GM21619 (cell line): ENCODE results near the gene PPIF.

Experiments used
- ATAC-seq: cut with Tn5 transposase; IDR thresholded peaks from one replicate; pipeline ENCODE4 v1.9.1; 2021; ENCODE audit not compliant: unreplicated experiment

The PPIF gene

DNA sequence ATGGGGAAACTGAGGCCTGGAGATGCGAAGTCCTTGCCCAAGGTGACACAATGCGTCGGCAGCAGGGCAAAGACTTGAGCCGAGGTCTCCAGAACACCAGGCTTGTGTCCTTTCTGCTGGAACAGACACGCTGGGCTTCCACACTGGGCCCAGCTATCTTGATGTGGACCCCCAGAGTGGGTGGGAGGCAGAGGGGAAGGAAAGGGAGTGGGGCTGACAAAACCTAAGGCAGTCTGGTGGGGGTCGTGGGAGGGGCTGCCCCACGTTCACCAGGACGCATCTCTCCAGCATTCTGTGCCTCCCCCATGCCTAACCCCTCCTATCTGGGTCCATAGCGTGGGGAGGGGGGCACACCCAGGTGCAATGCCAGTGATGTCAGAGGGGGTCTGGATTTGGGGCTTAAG lies 38.1 kb downstream of the PPIF start:
- ATAC-seq, result no peak

DNA sequence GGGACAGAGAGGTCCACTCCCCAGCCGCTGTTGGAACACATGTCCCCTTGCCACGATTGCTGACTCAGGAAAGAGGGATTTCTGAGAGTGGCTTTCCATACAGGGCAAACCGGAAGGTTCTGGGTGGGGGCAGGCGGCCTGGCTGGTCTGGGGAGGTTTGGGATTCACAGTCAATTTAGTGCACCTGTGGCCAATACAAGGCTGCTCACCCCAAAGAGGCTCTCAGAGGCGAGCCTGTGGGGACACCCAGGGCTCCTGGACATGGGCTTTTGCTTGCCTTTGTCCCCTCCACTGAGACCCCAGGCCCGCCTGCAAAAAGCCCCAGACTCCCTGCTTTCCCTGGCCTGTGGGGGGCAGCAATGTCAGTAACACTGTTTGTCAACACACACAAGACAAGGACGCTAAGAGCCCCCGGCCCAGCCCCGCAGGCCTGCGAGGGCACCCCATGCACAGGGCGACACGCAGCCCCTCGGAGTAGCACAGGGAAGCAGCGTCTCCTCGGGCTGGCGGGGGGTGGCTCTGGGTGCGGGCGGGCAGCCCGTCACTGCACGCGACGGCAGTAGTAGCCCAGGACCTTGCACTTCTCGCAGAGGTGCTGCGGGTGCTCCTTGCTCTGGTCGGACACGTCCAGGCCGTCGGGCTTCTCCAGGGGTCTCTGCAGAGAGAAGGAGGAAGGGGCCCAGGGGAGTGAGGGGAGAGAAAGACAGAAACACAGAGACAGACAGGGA lies 38.7 kb downstream of the PPIF start:
- no peak for ATAC-seq

DNA sequence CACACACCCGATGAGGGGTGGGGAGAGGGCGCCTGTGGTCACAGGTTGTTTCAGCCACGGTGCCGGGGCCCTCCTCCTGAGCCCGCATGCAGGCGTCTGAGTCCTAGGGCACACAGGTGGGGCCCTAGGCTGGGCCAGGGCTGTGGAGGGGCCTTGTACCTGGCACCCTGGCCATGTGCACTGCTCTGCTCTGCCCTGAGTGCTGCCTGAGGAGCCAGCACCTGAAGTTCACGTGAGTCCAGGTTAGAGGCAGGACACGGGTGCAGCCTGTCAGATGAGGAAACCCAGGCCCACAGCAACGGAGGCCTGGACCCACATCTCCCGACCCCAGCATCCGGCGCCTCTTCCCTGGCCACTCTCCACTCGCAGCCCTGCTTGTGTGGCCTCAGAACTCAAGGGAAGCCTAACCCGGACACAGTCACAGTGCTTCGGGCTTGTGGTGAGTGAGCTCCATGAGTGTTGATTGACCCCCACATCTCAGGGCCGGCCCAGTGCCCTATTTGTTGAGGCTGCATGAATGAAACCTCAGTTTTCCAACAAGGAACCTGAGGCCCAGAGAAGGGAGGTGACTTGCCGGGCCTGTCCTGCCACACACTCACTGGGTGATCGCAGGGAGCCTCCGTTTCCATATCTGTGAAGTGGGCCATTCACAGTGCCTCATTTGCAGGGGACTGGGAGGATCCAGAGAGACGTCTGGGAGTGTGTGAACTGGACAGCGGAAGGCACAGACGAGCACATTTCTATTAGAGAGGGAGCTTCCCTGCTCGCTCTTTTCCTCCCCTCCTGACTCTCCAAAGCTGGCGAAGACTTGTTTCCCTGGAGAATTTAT lies 39.6 kb downstream of the PPIF start:
- ATAC-seq, result no peak

DNA sequence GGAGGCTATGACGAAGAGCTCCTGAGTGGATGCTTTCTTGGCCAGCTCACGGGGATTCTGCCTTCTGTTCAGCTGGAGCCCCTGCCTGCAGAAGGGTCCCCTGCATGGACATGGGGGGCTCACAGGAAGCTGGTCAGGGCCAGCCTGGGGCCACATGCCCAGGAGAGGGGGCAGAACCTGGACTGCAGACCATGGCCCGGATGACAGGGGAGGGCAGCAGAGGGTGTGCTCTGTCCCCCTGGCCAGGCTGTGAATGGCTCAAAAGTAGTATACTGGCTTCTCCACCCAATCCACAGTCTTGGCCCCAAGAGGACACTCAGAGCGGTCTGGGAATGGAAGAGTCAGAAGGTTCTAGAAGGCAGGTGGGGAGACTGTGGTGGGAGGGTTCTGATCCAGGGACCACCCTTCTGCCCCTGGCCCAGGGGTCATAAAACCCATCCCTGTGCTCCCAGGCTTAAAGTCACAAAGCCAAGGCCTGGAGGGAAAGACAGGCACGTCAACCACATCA lies 40.3 kb downstream of the PPIF start:
- ATAC-seq, result no peak

DNA sequence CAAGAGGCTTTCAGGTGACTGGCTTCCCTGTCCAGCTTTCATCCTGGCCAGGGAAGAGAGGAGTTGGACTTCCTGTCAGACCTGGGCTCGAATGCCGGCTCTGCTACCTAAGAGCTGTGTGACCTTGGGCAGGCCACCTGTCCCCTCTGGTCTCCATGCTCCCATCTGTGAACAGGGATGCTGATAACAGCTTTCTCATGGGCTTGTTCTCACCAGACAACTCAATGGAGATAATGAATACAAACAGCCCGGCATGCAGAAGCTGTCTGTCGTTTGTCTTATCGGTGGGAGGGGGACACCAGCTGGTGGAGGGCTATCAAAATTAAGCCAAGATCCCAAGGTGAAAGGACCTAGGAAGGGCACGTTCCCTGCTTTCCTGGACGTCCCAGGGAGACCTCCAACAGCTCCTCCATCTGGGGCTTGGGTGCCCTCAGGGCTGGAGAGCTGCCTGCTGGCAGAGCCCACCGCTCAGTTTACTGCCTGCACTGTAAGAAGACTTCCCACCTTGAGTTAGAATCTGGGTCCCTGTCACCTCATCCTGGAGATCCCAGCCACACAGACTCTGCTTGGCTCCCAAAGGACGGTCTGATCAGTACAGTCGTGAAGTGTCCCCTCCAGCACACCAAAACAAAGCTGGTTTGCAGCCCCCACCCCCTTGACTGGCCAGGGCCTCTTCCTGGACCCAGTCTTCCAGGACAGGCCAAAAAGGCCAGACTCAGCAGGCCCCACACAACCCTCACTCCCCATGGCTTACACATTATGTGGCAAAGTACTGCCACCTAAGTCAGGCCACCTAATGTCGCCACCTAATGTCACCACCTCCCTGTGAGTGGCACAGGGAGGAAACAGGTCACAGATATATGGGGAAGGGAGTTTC lies 40.9 kb downstream of the PPIF start:
- no peak for ATAC-seq

DNA sequence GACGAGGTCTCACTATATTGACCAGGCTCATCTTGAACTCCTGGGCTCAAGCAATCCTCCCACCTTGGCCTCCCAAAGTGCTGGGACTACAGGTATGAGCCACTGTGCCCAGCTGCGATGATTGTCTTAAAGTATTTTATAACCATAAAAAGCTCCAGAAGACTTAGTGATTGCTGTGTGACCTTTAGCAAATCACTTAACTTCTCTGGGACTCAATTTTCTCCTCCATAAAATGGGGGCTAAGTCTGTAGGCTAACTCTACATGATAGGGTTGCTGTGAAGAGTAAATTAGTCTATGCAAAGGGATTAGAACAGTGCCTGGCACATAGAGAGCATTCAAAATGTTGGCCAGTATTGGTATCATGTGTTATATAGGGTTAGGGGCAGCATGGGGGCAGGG lies 42.8 kb downstream of the PPIF start:
- no peak for ATAC-seq

DNA sequence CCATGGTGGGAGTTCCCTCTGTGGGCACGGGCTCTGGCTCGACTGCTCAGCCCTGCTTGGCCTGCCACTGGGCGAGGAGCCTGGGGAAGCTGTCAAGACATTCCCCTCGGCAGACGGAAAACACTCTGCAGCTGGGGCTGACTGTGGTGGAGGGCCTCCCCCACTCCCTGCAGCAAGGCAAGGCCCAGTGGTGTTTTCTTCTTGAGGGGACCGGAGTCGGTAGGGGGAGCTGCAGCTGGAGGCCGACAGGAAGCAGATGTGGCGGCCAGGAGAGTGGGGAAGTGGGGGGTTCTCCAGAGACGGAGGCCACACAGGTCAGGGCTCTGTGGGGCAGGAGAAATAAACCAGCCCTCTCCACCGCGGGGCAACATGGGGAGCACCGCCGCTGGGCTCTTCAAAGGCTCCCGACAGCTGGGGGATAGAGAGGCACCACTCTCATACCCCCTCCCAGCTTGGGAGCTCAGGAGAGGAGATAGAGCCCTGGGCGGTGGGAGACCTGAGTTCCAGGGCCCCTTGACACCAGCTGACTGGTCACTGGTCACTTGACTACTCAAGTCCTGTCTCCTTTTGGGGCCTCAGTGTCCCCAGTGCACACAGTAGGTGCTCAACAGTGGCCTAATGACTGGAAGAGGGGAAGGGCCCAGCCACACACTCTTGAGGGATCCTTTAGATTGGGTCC lies 43.4 kb downstream of the PPIF start:
- ATAC-seq, result no peak

DNA sequence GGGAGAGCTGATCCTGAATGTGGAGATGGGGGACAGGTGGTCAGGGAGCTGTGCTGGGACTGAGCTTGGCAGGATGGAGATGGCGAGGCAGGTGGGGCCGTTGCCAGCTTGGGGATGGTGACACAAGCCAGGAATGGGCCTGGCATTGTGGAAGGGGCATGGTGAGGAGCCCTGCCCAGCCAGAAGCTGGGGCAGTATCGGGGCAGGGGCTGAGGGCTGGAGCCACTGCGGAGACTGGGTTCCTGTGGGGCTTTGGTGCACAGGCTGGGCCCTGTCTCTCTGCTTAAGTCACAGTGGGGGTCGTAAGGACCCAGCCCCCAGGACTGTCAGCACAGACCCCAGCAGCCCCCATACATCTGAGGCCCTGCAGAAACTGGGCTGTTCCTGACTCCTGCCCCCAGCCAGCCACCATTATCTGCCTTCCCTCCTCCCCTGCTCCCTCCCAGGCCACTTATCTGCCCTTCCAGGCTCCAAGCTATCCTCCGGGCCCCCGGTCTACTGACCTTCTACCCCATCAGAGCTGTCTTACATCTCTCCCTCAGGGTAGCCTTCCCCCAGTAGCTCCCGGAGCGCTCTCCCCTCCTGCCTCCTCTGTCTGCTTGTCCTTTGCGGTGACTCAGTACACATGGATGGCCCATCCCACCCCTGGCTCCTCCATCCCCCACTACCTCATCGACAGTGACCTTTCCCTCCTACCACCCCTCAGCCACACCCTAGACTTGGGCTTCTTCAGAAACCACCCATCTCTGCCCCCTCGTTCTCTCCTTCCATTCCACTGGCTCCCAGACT lies 44.2 kb downstream of the PPIF start:
- no peak for ATAC-seq

DNA sequence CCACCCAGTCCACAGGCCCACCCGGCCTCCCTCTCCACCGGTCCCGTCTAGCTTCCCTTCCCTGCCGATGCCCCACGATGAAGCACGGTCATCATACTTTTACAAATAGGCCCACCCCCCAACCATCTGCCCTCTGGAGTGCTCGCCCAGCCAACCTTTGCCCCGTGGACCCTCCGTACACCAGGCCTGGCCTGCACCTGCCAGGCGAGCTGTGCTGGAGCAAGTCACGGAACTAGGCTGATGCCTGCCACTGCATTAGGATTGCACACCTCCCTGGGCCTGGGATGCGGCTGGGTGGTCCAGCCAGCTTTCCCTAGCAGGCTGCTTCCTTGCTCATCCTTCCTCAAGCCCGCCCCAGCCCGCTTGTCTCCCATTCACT lies 44.7 kb downstream of the PPIF start:
- no peak for ATAC-seq

DNA sequence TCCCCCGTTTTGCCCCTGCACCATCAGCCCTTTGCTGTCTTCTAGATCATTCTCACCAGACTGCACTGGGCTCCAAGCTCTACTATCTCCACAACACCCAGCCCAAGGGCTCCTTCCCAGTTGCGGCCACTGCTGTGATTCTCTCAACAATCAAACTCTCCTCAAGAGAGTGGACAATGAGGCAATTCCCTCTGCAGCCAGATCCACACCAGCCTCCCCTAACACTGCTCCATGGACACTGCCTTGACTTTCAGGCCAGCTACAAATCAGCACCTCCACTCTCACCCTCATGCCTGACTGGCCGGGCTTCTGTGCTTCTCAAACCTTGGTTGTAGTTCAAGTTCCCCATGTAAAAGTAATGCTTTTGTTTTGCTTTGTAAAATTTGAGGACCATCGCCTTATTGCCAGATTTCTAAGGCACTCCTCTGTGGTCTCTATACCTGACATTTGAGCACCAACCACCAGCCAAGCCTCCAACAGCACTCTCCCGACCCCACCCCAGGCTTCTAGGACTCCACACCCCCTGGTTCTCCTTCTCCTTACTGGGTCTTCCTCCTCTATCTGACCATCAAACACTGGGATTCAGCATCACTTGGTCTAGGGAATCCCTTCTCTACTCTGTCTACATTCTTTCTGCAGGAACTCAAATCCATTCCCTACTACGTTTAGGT lies 45.4 kb downstream of the PPIF start:
- ATAC-seq, result no peak

DNA sequence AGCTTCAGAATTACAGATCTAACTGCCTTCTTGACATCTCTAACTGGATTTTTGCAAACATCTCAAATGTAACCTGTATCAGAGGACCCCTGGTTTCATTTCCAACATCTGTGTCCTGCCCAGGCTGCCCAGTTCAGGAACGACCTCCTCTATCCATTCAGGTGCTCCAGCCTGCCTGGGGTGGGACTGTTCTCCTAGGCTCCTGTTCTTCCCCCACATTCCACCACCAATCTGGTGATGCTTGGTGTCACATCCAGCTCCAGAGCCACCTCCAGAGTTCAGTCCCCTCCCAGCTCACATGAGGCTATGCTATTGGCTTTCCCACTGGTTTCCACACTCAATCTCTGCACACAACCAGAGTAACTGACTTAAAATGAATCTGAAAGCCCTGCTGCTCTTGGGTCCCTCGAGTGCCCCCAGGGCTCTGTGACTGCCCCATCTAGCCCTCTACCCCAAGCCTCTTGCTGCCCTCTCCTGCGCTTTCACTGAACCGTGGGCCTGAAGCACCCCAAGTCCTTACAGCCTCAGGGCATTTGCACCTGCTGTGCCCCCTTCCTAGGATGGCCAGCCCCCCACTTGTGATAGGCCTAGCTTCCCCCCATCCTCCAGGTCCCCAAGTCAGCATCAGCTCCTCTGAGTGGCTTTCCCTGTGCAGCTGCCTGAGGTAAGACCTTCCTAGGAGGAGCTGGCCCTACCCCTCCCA lies 46.1 kb downstream of the PPIF start:
- ATAC-seq, result no peak

DNA sequence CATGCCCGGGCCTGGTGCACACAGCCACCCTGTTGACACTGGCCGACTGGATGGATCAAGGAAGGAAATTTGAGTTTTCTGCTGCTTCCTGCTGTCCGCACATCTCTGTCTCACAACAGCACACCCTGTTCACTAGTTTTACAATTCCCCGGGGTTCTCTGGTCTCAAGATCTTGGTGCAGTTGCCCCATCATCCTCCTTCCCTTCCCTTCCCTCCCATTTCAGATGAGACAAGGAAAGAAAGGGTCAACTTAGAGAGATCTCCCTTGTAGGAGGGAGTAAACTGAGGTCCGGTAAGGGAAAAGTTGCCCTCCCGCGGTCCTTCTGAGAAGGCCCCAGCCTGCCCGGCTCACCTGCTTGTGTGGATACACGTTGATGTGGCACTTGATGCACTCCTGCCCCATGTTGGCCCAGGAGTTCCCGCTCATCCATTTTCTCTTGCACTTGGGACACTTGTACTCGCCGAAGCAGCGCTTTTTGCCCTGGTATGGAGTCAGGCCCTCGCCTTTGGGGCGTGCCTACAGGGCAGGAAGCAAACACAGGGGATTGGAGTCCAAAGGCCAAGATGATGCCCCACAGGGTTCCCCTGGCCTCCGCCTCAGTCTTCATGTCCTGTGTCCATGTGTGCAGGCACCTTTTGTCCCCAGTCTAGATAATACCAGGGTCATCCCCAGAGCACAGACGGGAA lies 46.8 kb downstream of the PPIF start:
- ATAC-seq, result no peak

DNA sequence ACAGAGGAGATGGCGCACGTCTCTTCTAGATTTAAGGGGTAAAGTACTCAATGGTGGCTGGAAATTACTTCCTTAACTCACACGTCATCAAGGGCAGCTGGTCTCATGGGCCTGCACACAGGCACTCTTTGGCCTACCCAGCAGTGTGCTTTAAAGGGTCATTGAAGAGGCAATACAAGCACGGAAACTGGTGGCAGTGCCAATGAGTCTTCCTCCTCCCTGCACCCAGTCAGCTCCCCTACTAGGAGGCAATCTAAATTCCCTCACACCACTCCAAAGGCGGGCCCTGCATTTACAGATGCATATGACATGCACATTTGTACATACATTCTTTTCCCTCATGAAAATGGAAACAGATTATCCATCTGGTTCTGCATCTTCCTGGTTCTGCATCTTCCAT lies 47.4 kb downstream of the PPIF start:
- no peak for ATAC-seq

DNA sequence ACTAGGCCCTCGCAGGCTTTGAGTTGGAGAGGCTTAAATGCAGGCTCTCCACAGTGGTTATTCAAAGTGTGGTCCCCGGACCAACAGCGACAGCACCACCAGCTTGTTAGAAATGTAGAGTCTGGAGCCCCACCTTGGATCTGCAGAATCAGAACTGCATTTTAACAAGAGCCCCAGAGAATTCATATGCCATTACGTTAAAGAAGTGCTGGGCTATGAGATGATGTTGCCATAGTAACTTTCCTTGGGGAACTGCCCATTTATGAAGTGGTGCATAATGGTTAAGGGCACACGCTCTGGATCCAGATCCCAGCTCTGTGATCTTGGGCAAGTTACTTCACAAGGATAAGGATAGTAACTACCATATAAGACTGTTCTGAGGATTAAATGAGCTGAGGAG lies 49.3 kb downstream of the PPIF start:
- no peak for ATAC-seq

DNA sequence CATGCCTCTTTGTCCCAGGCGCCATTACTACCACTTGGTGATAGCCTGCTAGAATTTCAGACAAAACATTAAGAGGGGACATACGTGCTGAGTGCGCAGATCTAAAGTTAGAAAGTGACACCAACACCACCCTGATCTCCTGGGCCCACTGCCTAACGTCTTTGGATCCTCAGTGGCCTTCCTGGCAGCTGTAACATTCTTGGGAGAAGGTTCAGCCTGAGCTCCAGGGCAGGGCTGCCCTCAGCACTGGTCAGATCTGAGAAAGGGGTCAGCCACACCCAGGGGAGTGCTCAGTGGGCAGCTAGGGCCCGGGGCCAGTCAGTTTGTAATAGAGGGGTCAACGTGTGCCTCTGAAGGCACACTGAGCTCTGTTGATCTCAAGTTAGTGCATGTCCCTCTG lies 49.8 kb downstream of the PPIF start:
- no peak for ATAC-seq

DNA sequence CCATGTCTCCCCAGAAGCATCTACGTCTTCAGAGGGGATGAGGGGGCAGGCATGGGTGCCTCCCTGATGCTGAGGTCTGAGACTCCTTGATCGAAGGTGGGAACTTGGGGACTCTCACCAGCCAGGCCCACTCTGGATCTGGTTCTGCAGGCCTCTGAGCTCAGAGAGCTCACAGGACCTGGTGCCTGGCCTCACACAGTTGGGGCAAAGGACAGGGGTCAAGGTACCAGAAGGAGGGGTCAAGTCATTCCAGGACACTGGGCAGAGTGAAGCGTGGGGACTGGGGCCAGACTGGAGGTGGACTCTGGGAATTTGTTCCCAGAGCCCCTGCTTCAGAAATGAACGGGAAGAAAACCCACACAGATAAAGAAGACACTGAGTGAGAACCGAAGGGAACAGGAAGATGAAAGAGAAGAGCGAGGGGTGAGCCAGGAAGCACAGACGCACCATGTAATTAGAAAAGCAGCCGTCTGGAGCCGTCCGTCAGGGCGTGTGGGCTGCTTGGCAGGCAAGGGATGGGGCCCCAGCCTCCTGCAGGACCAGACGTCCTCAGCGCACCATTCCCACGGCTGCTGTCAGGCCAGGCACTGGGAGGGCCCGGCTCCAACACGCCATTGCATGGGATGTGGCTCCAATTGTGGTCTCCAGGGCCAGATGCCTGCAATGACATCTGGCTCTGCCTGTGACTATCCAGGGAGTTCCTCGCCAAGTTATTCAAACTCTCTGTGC lies 50.5 kb downstream of the PPIF start:
- ATAC-seq, result no peak

DNA sequence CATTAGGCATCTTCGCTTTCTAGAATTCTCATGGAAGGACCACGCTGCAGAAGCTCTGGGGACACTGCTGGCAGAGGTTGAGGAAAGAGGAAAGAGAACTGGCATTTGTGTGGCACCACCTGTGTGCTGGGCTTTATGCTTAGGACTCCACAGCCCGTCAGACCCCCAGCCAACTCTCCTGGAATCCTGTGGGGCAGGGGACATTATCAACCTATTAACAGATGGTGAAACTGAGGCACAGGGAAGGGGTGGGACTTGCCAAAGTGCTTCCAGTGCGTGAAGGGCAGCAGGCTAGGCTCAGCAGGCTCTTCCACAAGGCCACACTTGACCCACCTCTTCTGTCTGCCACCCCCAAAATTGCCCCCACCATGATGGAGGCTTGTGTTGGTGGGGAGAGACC lies 51.4 kb downstream of the PPIF start:
- no peak for ATAC-seq
